Measurements from ENCODE around the gene MED25.

DNA sequence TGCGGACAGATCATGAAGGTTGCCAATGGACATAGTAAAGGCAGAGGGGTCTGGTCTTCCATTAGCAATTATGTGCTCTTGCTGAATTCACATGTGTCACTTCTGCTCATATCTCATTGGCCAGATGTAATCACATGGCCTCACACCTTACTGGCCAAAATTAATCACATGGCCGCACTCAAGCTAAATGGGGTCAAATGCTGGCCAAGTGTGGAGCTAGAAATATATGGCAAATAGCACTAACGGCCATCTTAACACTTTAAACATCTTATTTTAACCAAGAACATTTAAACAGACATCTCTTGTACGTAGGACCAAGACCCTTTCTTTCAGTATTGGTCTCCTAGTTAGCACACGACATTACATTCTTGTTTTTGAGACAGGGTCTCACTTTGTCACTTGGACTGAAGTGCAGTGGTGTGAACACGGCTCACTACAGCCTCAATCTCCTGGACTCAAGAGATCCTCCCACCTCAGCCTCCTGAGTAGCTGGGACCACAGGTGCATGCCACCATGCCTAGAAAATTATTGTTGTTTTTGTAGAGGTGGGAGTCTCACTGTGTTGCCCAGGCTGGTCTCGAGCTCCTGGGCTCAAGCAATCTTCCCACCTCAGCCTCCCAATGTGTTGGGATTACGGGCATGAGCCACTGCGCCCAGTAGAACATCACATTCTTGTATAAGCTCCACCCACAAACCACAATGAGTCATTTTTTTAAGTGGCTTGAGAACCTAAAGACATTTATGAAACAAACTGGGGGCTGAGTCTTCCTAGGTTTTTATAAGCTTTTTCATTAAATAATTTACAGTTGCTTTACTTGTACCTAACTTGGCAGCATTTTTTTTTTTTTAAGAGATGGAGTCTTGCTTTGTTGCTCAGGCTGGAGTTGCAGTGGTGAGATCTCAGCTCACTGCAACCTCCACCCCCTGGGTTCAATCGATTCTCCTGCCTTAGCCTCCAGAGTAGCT, 29.9 kb downstream of the MED25 start:
- TF ChIP-seq, protein P1, sequence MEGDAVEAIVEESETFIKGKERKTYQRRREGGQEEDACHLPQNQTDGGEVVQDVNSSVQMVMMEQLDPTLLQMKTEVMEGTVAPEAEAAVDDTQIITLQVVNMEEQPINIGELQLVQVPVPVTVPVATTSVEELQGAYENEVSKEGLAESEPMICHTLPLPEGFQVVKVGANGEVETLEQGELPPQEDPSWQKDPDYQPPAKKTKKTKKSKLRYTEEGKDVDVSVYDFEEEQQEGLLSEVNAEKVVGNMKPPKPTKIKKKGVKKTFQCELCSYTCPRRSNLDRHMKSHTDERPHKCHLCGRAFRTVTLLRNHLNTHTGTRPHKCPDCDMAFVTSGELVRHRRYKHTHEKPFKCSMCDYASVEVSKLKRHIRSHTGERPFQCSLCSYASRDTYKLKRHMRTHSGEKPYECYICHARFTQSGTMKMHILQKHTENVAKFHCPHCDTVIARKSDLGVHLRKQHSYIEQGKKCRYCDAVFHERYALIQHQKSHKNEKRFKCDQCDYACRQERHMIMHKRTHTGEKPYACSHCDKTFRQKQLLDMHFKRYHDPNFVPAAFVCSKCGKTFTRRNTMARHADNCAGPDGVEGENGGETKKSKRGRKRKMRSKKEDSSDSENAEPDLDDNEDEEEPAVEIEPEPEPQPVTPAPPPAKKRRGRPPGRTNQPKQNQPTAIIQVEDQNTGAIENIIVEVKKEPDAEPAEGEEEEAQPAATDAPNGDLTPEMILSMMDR (conservative IDR thresholded peaks at IDR 0.05; ENCODE audit: low read depth, low read length) = no peak
- TF ChIP-seq EZH2 (IDR thresholded peaks at IDR 0.05; ENCODE audit: borderline replicate concordance, low read depth, low read length, poor library complexity, severe bottlenecking) = no peak
